CD4-positive, alpha-beta T cell (primary cell): ENCODE data around the gene BOD1. TPM values are rescaled to one million over a fixed set of nuclear protein-coding genes. Genes with fewer than 3 reads are reported as not detected.

Experiments
- ATAC-seq: fragments of 200-7000 bp; cut with Tn5 transposase; one replicate; pipeline ENCODE4 v1.10.0; 2022; ENCODE audit warnings: mild to moderate bottlenecking; ENCODE audit not compliant: poor library complexity
- CTCF ChIA-PET: fragments of 350-600 bp; sonication (Branson Sonifier 250); formaldehyde crosslinking; loops from one replicate; lab custom pipeline; 2021; ENCODE audit warnings: antibody characterized with exemption, inconsistent platforms; lab: Charles Lee
- POLR2A ChIA-PET: fragments of 350-600 bp; sonication (Branson Sonifier 250); formaldehyde crosslinking; loops from one replicate; lab custom pipeline; 2021; ENCODE audit warnings: antibody characterized with exemption, inconsistent platforms; lab: Charles Lee
- DNase-seq, 14 experiments: peaks; one replicate each; pipeline ENCODE4 v3.0.0-alpha.2; 2013 to 2020; ENCODE audit warnings: mixed read lengths in 2 of 14
- H3K27ac ChIP-seq, 2 donors: one replicate each; pipeline versions ENCODE4 v1.5.1 to v1.7.0; 2013; ENCODE audit warnings: low read length in 2 of 2, low read depth in 1 of 2, mild to moderate bottlenecking in 1 of 2
- H3K27me3 ChIP-seq, 2 experiments: 1 replicate in 1 of 2; 2 replicates in 1 of 2; pipeline versions ENCODE4 v1.6.1 to v1.7.0; 2013; ENCODE audit warnings: low read length in 2 of 2, control low read depth in 1 of 2, mild to moderate bottlenecking in 1 of 2, moderate library complexity in 1 of 2; ENCODE audit not compliant: insufficient read depth in 2 of 2, control insufficient read depth in 1 of 2
- H3K36me3 ChIP-seq: one replicate; pipeline ENCODE4 v1.6.1; 2013; ENCODE audit warnings: low read length, control low read depth; ENCODE audit not compliant: insufficient read depth
- H3K4me1 ChIP-seq: one replicate; pipeline ENCODE4 v1.6.1; 2013; ENCODE audit warnings: low read length, control low read depth; ENCODE audit not compliant: insufficient read depth
- H3K4me3 ChIP-seq: one replicate; pipeline ENCODE4 v1.5.1; 2013; ENCODE audit warnings: mild to moderate bottlenecking, low read length, moderate library complexity
- H3K9me3 ChIP-seq, 2 experiments: 1 replicate in 1 of 2; 2 replicates in 1 of 2; pipeline versions ENCODE4 v1.6.1 to v1.7.0; 2013; ENCODE audit warnings: low read length in 2 of 2, mild to moderate bottlenecking in 2 of 2, control low read depth in 1 of 2, moderate library complexity in 1 of 2; ENCODE audit not compliant: control insufficient read depth in 1 of 2, insufficient read depth in 1 of 2
- H3K27ac Mint-ChIP-seq: one replicate; pipeline ENCODE4 v1.8.0; 2020; ENCODE audit warnings: mixed read lengths
- H3K27me3 Mint-ChIP-seq: one replicate; pipeline ENCODE4 v1.8.0; 2021; ENCODE audit warnings: mixed read lengths
- H3K36me3 Mint-ChIP-seq: one replicate; pipeline ENCODE4 v1.8.0; 2021; ENCODE audit warnings: low read depth, mixed read lengths
- H3K4me1 Mint-ChIP-seq: one replicate; pipeline ENCODE4 v1.8.0; 2021; ENCODE audit warnings: low read depth, mixed read lengths
- H3K4me3 Mint-ChIP-seq: one replicate; pipeline ENCODE4 v1.8.0; 2020; ENCODE audit warnings: mild to moderate bottlenecking, mixed read lengths
- H3K9me3 Mint-ChIP-seq: one replicate; pipeline ENCODE4 v1.8.0; 2020; ENCODE audit warnings: mixed read lengths
- intact Hi-C, 2 experiments: fragments of 100-400 bp; cut with DNase I in 1 of 2; cut with micrococcal nuclease in 1 of 2; formaldehyde crosslinking; loops; one replicate each; pipeline versions ENCODE4 v1.15.1 to v1.9.0; 2023 to 2025; cut with DNase I, micrococcal nuclease
- total RNA-seq, 174 experiments: library from RNA in 2 of 174; stranded (reverse) in 2 of 174; gene quantifications; one replicate each; pipeline ENCODE4 v1.2.3 and lab custom pipeline; 2021 to 2026
- TF ChIP-seq, protein P1 (sequence below): fragments of 200-600 bp; IDR thresholded peaks from one replicate; pipeline ENCODE4 v1.8.0; 2022; ENCODE audit warnings: antibody characterized with exemption, mild to moderate bottlenecking

BOD1 gene
- total RNA-seq, 2 experiments from 2014 or later: 20.6 to 20.9 TPM

DNA sequence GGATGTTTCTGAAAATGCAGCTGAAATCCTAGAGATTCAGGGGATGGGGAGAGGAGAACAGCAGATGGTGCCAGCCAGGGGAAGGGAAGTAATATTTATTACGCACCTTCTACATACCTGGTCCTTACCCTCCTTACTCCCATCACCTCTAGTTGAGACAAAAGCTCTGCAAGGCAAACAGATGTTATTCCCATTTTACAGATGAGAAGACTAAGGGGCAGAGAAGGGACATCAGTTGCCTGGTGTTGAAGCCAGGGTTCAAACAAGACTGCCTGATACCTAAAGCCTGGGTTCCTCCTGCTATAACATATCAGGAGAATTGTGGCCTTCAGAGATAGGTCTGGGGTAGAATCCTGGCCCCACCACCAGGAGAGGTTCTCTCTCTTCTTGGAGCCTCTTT is 7.3 kb upstream of the BOD1 start:
- DNase-seq (no peak), ATAC-seq (no peak)
- Mint-ChIP-seq H3K4me3 (no peak overlapping the region), H3K36me3 (no peaks in the 10 kb centered on the region), H3K27ac (no peak overlapping the region), H3K27me3 (peaks cover 9% of the 10 kb centered on the region), H3K9me3 (no peaks in the 10 kb centered on the region), H3K4me1 (peaks cover 4% of the 10 kb centered on the region)
- ChIA-PET CTCF (no interaction called here), POLR2A (no interaction called here)
- Histone ChIP-seq H3K4me1 (no peaks in the 10 kb centered on the region), H3K27ac (no peak overlapping the region), H3K36me3 (no peaks in the 10 kb centered on the region), H3K4me3 (no peak overlapping the region), H3K9me3 (no peaks in the 10 kb centered on the region), H3K27me3 (peaks cover 0 to 4% of the 10 kb centered on the region in 2 experiments)
- intact Hi-C loops: no loop called here
- TF ChIP-seq, protein P1, sequence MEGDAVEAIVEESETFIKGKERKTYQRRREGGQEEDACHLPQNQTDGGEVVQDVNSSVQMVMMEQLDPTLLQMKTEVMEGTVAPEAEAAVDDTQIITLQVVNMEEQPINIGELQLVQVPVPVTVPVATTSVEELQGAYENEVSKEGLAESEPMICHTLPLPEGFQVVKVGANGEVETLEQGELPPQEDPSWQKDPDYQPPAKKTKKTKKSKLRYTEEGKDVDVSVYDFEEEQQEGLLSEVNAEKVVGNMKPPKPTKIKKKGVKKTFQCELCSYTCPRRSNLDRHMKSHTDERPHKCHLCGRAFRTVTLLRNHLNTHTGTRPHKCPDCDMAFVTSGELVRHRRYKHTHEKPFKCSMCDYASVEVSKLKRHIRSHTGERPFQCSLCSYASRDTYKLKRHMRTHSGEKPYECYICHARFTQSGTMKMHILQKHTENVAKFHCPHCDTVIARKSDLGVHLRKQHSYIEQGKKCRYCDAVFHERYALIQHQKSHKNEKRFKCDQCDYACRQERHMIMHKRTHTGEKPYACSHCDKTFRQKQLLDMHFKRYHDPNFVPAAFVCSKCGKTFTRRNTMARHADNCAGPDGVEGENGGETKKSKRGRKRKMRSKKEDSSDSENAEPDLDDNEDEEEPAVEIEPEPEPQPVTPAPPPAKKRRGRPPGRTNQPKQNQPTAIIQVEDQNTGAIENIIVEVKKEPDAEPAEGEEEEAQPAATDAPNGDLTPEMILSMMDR: no peak

DNA sequence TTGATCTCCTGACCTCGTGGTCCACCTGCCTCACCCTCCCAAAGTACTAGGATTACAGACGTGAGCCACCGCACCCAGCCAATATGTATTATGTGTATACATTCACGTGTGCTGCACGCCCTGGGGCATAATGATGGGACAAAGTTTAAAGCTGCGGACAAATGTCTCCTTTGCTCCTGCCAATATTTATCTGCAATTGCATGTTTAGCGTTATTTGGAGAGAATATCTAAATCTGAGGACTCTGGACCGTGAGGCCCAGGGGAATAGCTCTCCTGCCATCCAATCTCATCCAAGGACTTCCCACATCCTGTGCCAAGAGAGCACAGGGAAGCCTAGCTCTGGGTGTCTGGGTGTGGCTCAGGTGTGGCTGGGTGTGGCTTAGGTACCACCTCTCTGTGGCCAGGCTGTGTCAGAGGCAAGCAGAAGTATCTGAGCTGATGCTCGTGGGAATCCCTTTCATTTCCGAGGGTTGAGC is 6.9 kb upstream of the BOD1 start:
- peaks cover 6% of the 10 kb centered on the region for H3K4me1 Mint-ChIP-seq
- H3K9me3 Mint-ChIP-seq: no peaks in the 10 kb centered on the region
- ATAC-seq: no peak
- H3K36me3 Mint-ChIP-seq: no peaks in the 10 kb centered on the region
- no peak overlapping the region for H3K27ac Mint-ChIP-seq
- Histone ChIP-seq H3K9me3 (no peaks in the 10 kb centered on the region), H3K4me1 (no peaks in the 10 kb centered on the region), H3K27ac (no peak overlapping the region), H3K36me3 (no peaks in the 10 kb centered on the region), H3K27me3 (peaks cover 0 to 4% of the 10 kb centered on the region in 2 experiments), H3K4me3 (no peak overlapping the region)
- ChIA-PET CTCF (no interaction called here), POLR2A (no interaction called here)
- TF ChIP-seq, protein P1: no peak
- no peak for DNase-seq
- H3K27me3 Mint-ChIP-seq: peaks cover 9% of the 10 kb centered on the region
- intact Hi-C loops: no loop called here
- H3K4me3 Mint-ChIP-seq: no peak overlapping the region

DNA sequence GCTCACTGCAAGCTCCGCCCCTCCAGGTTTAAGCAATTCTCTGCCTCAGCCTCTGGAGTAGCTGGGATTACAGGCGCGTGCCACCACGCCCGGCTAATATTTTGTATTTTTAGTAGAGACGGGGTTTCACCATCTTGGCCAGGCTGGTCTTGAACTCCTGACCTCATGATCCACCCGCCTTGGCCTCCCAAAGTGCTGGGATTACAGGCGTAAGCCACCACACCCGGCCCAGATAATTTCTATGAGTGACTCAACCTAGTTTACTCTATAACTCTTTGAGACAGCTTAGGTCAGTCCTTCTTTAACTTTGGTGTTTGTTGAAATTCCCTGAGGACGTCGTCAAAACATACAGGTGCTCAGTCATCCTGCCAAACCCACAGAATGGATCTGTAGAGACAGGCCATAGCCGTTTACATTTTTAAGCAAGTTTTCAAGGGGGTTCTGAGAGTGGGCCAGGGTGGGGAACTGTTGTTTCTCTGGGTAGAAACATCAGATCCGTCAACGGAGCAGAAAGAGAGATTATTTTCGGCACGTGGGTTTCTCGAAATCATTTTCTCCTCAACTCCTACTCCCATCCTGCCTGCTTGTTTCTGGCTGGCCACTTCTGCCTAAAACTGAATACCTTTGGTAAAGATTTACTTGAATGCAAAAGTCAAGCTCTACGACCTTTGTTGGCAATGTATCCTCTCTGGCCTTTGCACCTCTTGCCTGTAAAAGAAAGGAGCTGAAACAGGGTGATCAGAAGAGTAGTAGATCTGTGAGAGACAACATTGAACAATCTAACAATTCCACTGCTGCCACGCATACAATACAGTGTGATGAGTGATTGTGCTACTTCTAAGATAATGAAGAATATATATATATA is 6.0 kb upstream of the BOD1 start:
- intact Hi-C loops: no loop called here
- Histone ChIP-seq H3K9me3 (no peaks in the 10 kb centered on the region), H3K4me3 (no peak overlapping the region), H3K27ac (no peak overlapping the region), H3K36me3 (no peaks in the 10 kb centered on the region), H3K4me1 (no peaks in the 10 kb centered on the region), H3K27me3 (no peaks in the 10 kb centered on the region)
- DNase-seq (no peak), ATAC-seq (no peak)
- Mint-ChIP-seq H3K36me3 (no peaks in the 10 kb centered on the region), H3K27ac (no peak overlapping the region), H3K27me3 (peaks cover 3% of the 10 kb centered on the region), H3K4me1 (peaks cover 6% of the 10 kb centered on the region), H3K9me3 (no peaks in the 10 kb centered on the region), H3K4me3 (no peak overlapping the region)
- ChIA-PET CTCF (interaction anchor here (1.1 kb wide), 1 partner anchor 303 kb away, joined by 3 read pairs; no protein-coding TSS in a partner anchor), POLR2A (no interaction called here)
- TF ChIP-seq, protein P1: no peak
